GM19452 (cell line): Measurements from ENCODE around the gene KCNT1.

Experiments
- ATAC-seq: cut with Tn5 transposase; IDR thresholded peaks from one replicate; pipeline ENCODE4 v1.9.1; 2021; ENCODE audit not compliant: unreplicated experiment

KCNT1 gene

DNA sequence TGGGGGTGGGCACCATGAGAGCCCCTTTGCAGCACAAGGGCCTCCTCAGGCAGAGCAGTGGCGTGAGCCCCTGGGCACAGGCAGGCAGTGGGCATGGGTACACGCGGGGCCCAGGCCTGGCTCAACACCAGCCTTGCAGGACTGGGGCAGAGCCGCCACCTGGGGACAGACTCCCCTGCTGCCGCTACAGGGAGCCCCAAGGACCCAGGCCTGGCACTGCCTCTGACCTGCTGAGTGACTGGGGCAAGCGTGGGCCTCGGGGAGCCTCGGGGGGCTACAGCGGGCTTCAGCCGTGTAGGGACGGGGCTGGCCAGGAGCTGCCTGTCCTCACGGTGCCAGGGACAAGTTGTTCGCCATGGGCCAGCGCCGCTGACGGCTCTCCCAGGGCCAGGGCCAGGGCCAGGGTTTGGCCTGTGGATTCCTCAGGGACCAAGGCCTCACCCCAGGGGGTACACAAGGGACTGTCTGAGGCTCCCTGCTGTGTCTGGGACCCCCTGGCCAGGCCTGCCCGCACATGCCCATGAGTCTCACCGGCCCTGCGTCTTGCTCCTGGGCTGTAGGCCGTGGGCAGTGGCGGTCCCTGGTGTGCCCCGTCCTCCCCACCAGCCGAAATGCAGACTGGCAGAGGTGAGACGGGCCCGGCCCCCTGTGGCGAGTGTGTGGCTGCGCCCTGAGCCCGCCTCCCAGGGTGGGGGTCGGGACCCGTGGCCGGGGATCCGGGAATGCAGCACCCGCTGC, 42.5 kb downstream of the KCNT1 start:
- no peak for ATAC-seq

GRCh38 chr9:135745189-135745588, 43.2 kb downstream of the KCNT1 start:
- ATAC-seq, result no peak

DNA sequence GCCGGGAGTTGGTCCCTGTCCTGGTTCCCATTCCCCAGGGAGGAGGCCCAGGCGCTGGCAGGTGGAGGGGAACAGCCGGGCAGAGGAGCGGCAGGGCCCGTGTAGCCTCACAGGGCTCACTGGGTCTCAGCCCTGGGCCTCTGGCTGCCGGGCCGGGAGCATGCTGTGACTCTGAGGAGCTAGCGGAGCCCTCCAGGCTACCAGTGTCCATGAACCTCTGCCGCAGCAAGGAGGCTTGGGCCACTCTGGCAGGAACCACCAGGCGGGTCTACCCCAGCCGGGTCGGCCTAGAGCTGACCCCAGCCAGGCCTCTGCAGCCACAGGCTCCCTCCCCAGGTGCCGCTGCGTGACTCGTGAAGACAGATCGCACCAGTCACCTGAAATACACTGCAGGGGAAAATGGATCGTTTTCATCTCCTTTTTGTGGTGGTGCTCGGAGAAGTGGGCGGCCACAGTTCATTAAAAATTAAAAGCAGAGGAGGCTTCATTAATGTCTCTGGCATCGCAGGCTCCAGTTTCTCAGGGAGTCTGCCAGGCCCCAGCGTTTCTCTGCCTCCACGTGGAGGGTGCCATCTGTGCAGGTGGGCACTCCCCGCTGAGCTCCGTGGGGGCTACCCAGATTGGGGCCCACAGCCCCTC, 43.8 kb downstream of the KCNT1 start:
- ATAC-seq, result no peak

GRCh38 chr9:135746565-135746964, 44.6 kb downstream of the KCNT1 start:
- no peak for ATAC-seq

GRCh38 chr9:135747311-135747710, 45.3 kb downstream of the KCNT1 start:
- no peak for ATAC-seq

- ATAC-seq, result no peak
Observed at GRCh38 chr9:135748676-135749075, 46.7 kb downstream of the KCNT1 start.

DNA sequence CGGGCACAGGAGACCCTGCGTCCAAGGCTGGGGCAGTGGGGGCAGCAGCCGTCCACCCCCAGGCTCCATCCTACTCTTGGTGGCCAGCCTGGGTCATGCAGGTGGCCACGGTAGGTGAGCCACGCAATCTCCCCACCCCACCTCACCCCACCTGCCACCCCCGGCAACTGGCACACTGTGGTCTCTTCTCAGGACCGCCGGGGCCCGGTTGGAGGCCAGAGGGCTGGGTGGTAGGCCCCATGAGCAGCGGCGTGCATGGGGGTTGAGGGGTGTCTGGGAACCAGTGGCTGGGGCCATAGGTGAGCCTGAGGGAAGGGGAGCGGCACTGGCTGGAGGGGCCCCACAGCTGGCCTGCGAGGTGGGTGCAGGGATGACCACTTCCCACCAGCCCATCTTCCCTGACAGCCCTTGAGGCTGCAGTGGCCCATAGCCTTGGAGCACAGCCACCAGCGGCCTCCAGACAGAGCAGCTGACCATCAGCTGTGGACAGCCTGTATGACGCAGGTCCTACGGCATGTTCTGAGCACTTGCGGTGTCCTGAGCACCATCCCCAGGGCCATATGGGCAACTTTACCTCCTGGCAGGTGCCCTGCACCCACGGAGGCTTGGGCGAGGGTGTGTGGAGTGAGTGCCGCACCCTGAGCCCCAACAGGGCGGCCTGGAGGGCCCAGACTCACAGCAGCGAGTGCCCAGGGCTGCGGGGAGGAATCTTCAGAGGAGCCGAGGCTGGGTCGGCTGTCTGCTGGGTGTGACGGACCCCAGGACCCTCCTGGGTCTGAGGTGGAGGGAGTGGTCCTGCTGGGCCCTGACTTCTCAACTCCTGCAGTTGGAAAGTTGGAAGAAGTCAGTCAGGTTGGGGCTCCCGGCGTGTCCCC, 47.4 kb downstream of the KCNT1 start:
- ATAC-seq, result no peak

- no peak for ATAC-seq
Observed at GRCh38 chr9:135750786-135751185, 48.8 kb downstream of the KCNT1 start.

DNA sequence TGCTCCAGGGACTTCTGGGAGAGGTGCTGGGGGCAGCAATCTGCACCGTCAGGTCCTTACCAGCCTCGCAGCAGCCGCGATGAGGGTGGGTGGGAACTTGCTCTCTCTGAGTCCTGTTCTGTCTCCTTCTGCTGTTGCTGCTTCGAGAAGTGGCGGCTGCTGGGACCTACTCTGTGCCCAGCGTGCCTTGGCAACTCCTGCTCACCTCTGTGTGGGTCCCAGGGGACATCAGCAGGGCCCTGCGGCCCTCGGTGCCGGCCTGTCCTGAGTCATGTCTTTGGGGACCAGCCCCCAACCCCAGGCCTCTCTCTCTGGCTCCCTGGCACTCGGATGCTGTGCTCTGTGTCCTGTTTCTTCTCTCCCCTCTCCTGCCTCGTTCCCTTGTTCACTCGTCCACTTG, 49.5 kb downstream of the KCNT1 start:
- ATAC-seq, result no peak

GRCh38 chr9:135752281-135753204, 50.6 kb downstream of the KCNT1 start:
- no peak for ATAC-seq

GRCh38 chr9:135753391-135754105, 51.6 kb downstream of the KCNT1 start:
- no peak for ATAC-seq

- no peak for ATAC-seq
Observed at GRCh38 chr9:135756576-135756975, 54.6 kb downstream of the KCNT1 start.

- ATAC-seq, result no peak
Observed at GRCh38 chr9:135757356-135757755, 55.4 kb downstream of the KCNT1 start.

GRCh38 chr9:135758056-135758455, 56.1 kb downstream of the KCNT1 start:
- no peak for ATAC-seq

GRCh38 chr9:135758870-135759269, 56.9 kb downstream of the KCNT1 start:
- no peak for ATAC-seq

DNA sequence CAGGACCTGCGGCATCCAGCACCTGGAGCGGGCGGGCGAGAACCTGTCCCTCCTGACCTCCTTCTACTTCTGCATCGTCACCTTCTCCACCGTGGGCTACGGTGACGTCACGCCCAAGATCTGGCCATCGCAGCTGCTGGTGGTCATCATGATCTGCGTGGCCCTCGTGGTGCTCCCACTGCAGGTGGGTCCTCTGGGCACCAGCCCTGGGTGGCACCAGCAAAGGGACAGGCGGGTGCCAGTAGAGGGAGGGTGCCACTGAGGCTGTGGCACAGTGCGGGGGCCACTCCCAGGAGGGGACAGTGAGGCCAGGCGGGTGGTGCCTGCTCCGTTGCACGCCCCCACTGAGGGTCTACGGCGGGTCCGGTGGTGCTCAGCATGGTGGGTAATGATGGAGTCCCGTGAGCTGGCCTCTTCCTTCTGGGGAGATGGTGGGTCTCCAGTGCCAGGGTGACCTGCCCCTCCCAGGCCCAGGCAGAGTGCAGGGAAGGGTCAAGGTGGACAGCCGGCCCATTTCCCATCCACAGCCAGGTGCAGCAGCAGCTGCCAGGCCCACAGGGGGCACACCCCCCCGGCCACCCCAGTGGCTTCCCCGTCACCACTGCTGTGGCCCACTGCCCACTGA, 57.8 kb downstream of the KCNT1 start:
- ATAC-seq, result no peak

DNA sequence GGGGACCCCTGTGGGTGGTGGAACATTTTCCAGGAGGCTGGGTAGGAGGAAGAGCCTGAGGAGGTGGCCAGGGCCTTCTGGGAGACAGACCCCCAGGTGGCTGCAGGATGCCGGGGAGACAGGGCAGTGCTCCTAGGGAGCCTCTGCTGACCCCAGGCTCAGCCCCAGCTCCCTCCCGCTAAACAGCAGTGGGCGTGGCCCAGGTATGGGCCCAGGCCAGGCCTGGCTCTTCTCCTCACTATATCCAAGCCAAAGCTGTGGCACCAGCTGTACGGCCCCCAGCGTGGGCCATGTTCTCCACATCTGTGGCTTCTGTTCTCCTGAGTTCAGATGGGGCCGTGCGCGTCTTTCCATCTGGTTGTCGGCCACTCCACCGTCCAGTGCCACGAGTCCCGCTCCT, 58.5 kb downstream of the KCNT1 start:
- ATAC-seq, result no peak

- no peak for ATAC-seq
Observed at GRCh38 chr9:135761150-135761844, 59.3 kb downstream of the KCNT1 start.

- no peak for ATAC-seq
Observed at GRCh38 chr9:135761845-135762168, 59.8 kb downstream of the KCNT1 start.
